Liver (tissue), 9 donors: Measurements from ENCODE around the gene CEP164. TPM values are rescaled to one million over a fixed set of nuclear protein-coding genes. Genes with fewer than 3 reads are reported as not detected.

Source experiments
- DNase-seq: peaks from one replicate; pipeline ENCODE4 v3.0.0-alpha.2; 2017; ENCODE audit warnings: low spot score
- H3K27ac ChIP-seq, 2 donors: one replicate each; pipeline ENCODE4 v1.7.0; 2013; ENCODE audit warnings: inconsistent platforms in 2 of 2, low read length in 2 of 2, control low read depth in 1 of 2, low read depth in 1 of 2, mild to moderate bottlenecking in 1 of 2
- H3K27me3 ChIP-seq, 4 donors: one replicate each; pipeline versions ENCODE4 v1.6.1 to v1.7.0; 2013; ENCODE audit warnings: low read length in 3 of 4, inconsistent platforms in 1 of 4, mild to moderate bottlenecking in 1 of 4, moderate library complexity in 1 of 4; ENCODE audit not compliant: control insufficient read depth in 4 of 4, insufficient read depth in 4 of 4
- H3K36me3 ChIP-seq, 4 donors: one replicate each; pipeline versions ENCODE4 v1.6.1 to v1.7.0; 2013; ENCODE audit warnings: low read length in 3 of 4, mild to moderate bottlenecking in 3 of 4, low read depth in 1 of 4, moderate library complexity in 1 of 4; ENCODE audit not compliant: control insufficient read depth in 4 of 4, insufficient read depth in 3 of 4
- H3K4me1 ChIP-seq, 4 donors: one replicate each; pipeline versions ENCODE4 v1.6.1 to v1.7.0; 2013; ENCODE audit warnings: low read length in 3 of 4, mild to moderate bottlenecking in 3 of 4, moderate library complexity in 1 of 4; ENCODE audit not compliant: control insufficient read depth in 4 of 4, insufficient read depth in 4 of 4
- H3K4me3 ChIP-seq, 3 donors: one replicate each; pipeline versions ENCODE4 v1.6.1 to v1.7.0; 2013; ENCODE audit warnings: low read length in 3 of 3, control low read depth in 1 of 3, low read depth in 1 of 3, mild to moderate bottlenecking in 1 of 3
- H3K9ac ChIP-seq, 2 donors: one replicate each; pipeline ENCODE4 v1.7.0; 2013; ENCODE audit warnings: low read length in 2 of 2, mild to moderate bottlenecking in 2 of 2, moderate library complexity in 2 of 2, control low read depth in 1 of 2, low read depth in 1 of 2
- H3K9me3 ChIP-seq, 4 donors: one replicate each; pipeline versions ENCODE4 v1.6.1 to v1.7.0; 2013; ENCODE audit warnings: low read length in 3 of 4; ENCODE audit not compliant: control insufficient read depth in 4 of 4
- ATF3 ChIP-seq: IDR thresholded peaks from 2 replicates; pipeline ENCODE4 v1.6.1; 2016; ENCODE audit warnings: antibody characterized with exemption
- CTCF ChIP-seq: fragments of 150-350 bp; IDR thresholded peaks from 2 replicates; pipeline ENCODE4 v1.5.1; 2017; ENCODE audit warnings: improper control_type of control experiment, low read depth, low read length; ENCODE audit not compliant: missing input control
- EGR1 ChIP-seq, 2 donors: IDR thresholded peaks; 2 replicates each; pipeline ENCODE4 v1.6.1; 2016 to 2018; ENCODE audit warnings: antibody characterized with exemption in 2 of 2, low read depth in 2 of 2
- FOXA1 ChIP-seq: IDR thresholded peaks from 2 replicates; pipeline ENCODE4 v1.6.1; 2016; ENCODE audit warnings: antibody characterized with exemption
- FOXA2 ChIP-seq: IDR thresholded peaks from 2 replicates; pipeline ENCODE4 v1.6.1; 2016; ENCODE audit warnings: antibody characterized with exemption
- GABPA ChIP-seq, 2 donors: IDR thresholded peaks in 1 of 2; conservative IDR thresholded peaks in 1 of 2; 2 replicates each; pipeline ENCODE4 v1.6.1; 2016; ENCODE audit warnings: antibody characterized with exemption in 2 of 2, mild to moderate bottlenecking in 1 of 2, moderate library complexity in 1 of 2
- HNF4G ChIP-seq: IDR thresholded peaks from 2 replicates; pipeline ENCODE4 v1.6.1; 2016; ENCODE audit warnings: antibody characterized with exemption
- JUND ChIP-seq, 2 donors: IDR thresholded peaks; 2 replicates each; pipeline ENCODE4 v1.6.1; 2016; ENCODE audit warnings: antibody characterized with exemption in 2 of 2
- MAX ChIP-seq: IDR thresholded peaks from 2 replicates; pipeline ENCODE4 v1.6.1; 2016; ENCODE audit warnings: antibody characterized with exemption
- NR2F2 ChIP-seq: IDR thresholded peaks from 2 replicates; pipeline ENCODE4 v1.6.1; 2016; ENCODE audit warnings: antibody characterized with exemption
- RAD21 ChIP-seq, 2 donors: IDR thresholded peaks; 2 replicates each; pipeline ENCODE4 v1.6.1; 2016; ENCODE audit warnings: antibody characterized with exemption in 2 of 2, mild to moderate bottlenecking in 2 of 2
- REST ChIP-seq: IDR thresholded peaks from 2 replicates; pipeline ENCODE4 v1.6.1; 2016; ENCODE audit warnings: antibody characterized with exemption, mild to moderate bottlenecking
- RXRA ChIP-seq, 2 donors: IDR thresholded peaks; 2 replicates each; pipeline ENCODE4 v1.6.1; 2017 to 2018; ENCODE audit warnings: antibody characterized with exemption in 2 of 2, mild to moderate bottlenecking in 1 of 2
- SP1 ChIP-seq: IDR thresholded peaks from 2 replicates; pipeline ENCODE4 v1.6.1; 2018; ENCODE audit warnings: antibody characterized with exemption, mild to moderate bottlenecking
- TAF1 ChIP-seq: conservative IDR thresholded peaks from 2 replicates; pipeline ENCODE4 v1.6.1; 2016; ENCODE audit warnings: antibody characterized with exemption, mild to moderate bottlenecking
- YY1 ChIP-seq: IDR thresholded peaks from 2 replicates; pipeline ENCODE4 v1.6.1; 2016; ENCODE audit warnings: antibody characterized with exemption, mild to moderate bottlenecking
- WGBS: extraction: QIAGEN DNeasy Blood & Tissue Kit; methylation state at CpG from one replicate; pipeline ENCODE4 v1.1.7; 2013; 5-methylcytosine and 5-hydroxymethylcytosine counted together
- polyA plus RNA-seq, 2 donors: library from polyadenylated mRNA; stranded (reverse) in 1 of 2; unstranded in 1 of 2; fragments of 200-250 nt in 1 of 2; fragments of >200 nt in 1 of 2; fragmentation: Nextera tagmentation in 1 of 2; extraction: Ambion mirVana in 1 of 2; gene quantifications; one replicate each; pipeline versions ENCODE4 v1.2.1 to v1.2.3, GENCODE V29; 2013 to 2015
- total RNA-seq, 2 donors: library from RNA; depleted of rRNA; stranded (reverse); fragments of >200 nt; gene quantifications; one replicate each; pipeline ENCODE4 v1.2.3, GENCODE V29; 2014
- donor health status: healthy.
- donor health status: healthy.
- donor health status: healthy.
- donor health status: healthy.
- donor health status: healthy.

Gene CEP164
- total and polyA plus RNA-seq, 4 donors, result 4.1 to 12.3 (median 5.9) TPM

- Histone ChIP-seq H3K27ac (no peak overlapping the region), H3K36me3 (no peaks in the 10 kb centered on the region), H3K9me3 (peaks cover 0 to 4% (median 1%) of the 10 kb centered on the region in 4 donors), H3K4me3 (no peak overlapping the region), H3K4me1 (no peaks in the 10 kb centered on the region), H3K9ac (no peak overlapping the region), H3K27me3 (no peaks in the 10 kb centered on the region)
- 86% methylated on average over 16 of the region's 16 CpGs for WGBS
- TF ChIP-seq TAF1, result no peak
- no peak for DNase-seq
Measured at GRCh38 chr11:117459123-117459978, 131.7 kb downstream of the CEP164 start.

GRCh38 chr11:117459979-117460300 lies 132.3 kb downstream of the CEP164 start:
- Histone ChIP-seq H3K4me1 (no peaks in the 10 kb centered on the region), H3K27me3 (no peaks in the 10 kb centered on the region), H3K36me3 (no peaks in the 10 kb centered on the region), H3K27ac (no peak overlapping the region), H3K4me3 (no peak overlapping the region), H3K9me3 (no peaks in the 10 kb centered on the region), H3K9ac (no peak overlapping the region)
- TF ChIP-seq REST, result no peak
- TF ChIP-seq HNF4G, result no peak
- no peak for TF ChIP-seq RAD21 (IDR thresholded peaks at IDR 0.05)
- TF ChIP-seq MAX, result no peak
- TF ChIP-seq FOXA2, result no peak
- TF ChIP-seq CTCF, result no peak
- TF ChIP-seq NR2F2, result no peak
- TF ChIP-seq YY1, result no peak
- TF ChIP-seq EGR1 (IDR thresholded peaks at IDR 0.05; ENCODE audit: low read depth in 2 of 2), result no peak
- TF ChIP-seq JUND (IDR thresholded peaks at IDR 0.05), result no peak
- no peak for TF ChIP-seq FOXA1
- TF ChIP-seq SP1, result no peak
- no peak for TF ChIP-seq RXRA (IDR thresholded peaks at IDR 0.05)
- TF ChIP-seq TAF1, result no peak
- no peak for TF ChIP-seq GABPA (IDR thresholded peaks at IDR 0.05 in 1 of 2, conservative IDR thresholded peaks at IDR 0.05 in 1 of 2)
- no peak for TF ChIP-seq ATF3
- 84% methylated on average over 5 of the region's 5 CpGs for WGBS
- no peak for DNase-seq
